Measurements from ENCODE around the gene ANXA5. TPM values are rescaled to one million over a fixed set of nuclear protein-coding genes. Genes with fewer than 3 reads are reported as not detected.
A peak's percentile ranks its signal among the peaks of the same experiment; 100 is the strongest.

ANXA5 gene
- total RNA-seq, 1 experiment from 2014 or later = 231 TPM

DNA sequence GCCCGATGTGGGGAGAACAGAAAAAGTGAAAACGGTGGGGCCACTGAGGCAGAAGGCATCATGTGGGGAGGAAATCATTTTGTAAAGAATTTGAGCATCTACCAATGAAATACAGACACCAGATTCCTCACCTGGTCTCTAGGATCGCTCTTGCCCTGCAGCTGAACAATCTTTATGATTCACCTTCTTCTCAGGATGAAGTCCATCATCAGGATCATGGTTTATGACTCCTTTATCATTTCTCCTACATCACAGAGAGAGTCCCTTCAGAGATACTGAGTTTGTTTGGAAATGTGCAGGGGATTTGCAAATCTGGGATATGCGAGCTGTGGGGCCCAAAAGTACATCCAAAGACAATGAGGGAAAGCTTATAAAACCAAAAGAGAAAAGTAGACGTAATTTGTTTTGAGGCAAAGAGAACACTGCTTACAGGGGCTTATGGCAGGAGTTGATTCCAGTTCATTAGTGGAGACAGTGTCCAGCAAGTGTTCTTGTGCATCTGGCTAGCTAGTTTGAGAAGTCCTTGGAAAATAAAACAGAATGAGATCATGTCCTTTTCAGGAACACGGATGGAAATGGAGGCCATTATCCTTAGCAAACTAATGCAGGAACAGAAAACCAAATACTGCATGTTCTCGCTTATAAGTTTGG is 15.3 kb upstream of the ANXA5 start:
- Histone ChIP-seq H3K18ac (ENCODE audit: insufficient read length, low read depth, low read length) (no peak overlapping the region), H4K91ac (ENCODE audit: insufficient read length, low read depth, low read length) (no peak overlapping the region), H4K5ac (ENCODE audit: insufficient read length, low read depth, low read length) (no peak overlapping the region), H3K9me3 (ENCODE audit: control insufficient read depth, low read depth, low read length) (no peaks in the 10 kb centered on the region), H4K8ac (replicated peaks; ENCODE audit: insufficient read length, low read depth, low read length) (no peak overlapping the region), H2BK12ac (ENCODE audit: insufficient read length, low read depth, low read length) (no peak overlapping the region), H3K23me2 (ENCODE audit: insufficient read length, low read depth, low read length, poor library complexity, severe bottlenecking) (no peaks in the 10 kb centered on the region), H2BK5ac (ENCODE audit: insufficient read length, low read length) (no peak overlapping the region), H2BK120ac (ENCODE audit: low read depth, low read length, poor library complexity, severe bottlenecking) (no peak overlapping the region), H3T11ph (ENCODE audit: low read length) (no peak overlapping the region), H3K79me2 (ENCODE audit: insufficient read depth, low read length) (no peaks in the 10 kb centered on the region), H3K4ac (ENCODE audit: low read depth, low read length) (no peak overlapping the region), H2BK15ac (ENCODE audit: low read depth, low read length) (no peak overlapping the region), H3K56ac (ENCODE audit: insufficient read length, low read depth, low read length) (no peak overlapping the region), H4K20me1 (ENCODE audit: control insufficient read depth, insufficient read depth, insufficient read length) (no peaks in the 10 kb centered on the region), H3K4me1 (ENCODE audit: insufficient read depth, low read length) (peaks cover 6% of the 10 kb centered on the region; the same call in 1 of the 2 replicates), H3K27me3 (ENCODE audit: insufficient read depth, low read length) (no peaks in the 10 kb centered on the region), H3K9ac (ENCODE audit: extremely low read depth, insufficient read length, low read length) (no peak overlapping the region), H3K23ac (ENCODE audit: insufficient read length, low read depth, low read length) (no peak overlapping the region), H2AFZ (ENCODE audit: low read length) (no peak overlapping the region), H3K27ac (ENCODE audit: insufficient read length, low read depth, low read length) (peak overlapping the region; percentile 65), H2BK20ac (ENCODE audit: low read depth, low read length, poor library complexity, severe bottlenecking) (no peak overlapping the region), H3K4me2 (ENCODE audit: insufficient read depth, insufficient read length, low read length) (peak overlapping the region; percentile 25), H2AK5ac (ENCODE audit: insufficient read length, low read length) (no peak overlapping the region), H3K79me1 (ENCODE audit: insufficient read depth, low read depth, low read length, poor library complexity, severe bottlenecking) (no peaks in the 10 kb centered on the region), H3K14ac (ENCODE audit: insufficient read depth, low read length) (no peak overlapping the region)
- H3K4me1 Mint-ChIP-seq = peaks cover 19 to 27% of the 10 kb centered on the region in 2 experiments
- H3K9me3 Mint-ChIP-seq = no peaks in the 10 kb centered on the region
- TF ChIP-seq, protein P1, sequence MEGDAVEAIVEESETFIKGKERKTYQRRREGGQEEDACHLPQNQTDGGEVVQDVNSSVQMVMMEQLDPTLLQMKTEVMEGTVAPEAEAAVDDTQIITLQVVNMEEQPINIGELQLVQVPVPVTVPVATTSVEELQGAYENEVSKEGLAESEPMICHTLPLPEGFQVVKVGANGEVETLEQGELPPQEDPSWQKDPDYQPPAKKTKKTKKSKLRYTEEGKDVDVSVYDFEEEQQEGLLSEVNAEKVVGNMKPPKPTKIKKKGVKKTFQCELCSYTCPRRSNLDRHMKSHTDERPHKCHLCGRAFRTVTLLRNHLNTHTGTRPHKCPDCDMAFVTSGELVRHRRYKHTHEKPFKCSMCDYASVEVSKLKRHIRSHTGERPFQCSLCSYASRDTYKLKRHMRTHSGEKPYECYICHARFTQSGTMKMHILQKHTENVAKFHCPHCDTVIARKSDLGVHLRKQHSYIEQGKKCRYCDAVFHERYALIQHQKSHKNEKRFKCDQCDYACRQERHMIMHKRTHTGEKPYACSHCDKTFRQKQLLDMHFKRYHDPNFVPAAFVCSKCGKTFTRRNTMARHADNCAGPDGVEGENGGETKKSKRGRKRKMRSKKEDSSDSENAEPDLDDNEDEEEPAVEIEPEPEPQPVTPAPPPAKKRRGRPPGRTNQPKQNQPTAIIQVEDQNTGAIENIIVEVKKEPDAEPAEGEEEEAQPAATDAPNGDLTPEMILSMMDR (conservative IDR thresholded peaks at IDR 0.05) = no peak
- WGBS (ENCODE audit: extremely low coverage, insufficient read length, low lambda C conversion rate) = no CpG with 5 or more reads among the region's 7 CpGs
- no peaks in the 10 kb centered on the region for H3K36me3 Mint-ChIP-seq (ENCODE audit: insufficient read depth in 1 of 3, low read depth in 3 of 3)
- peak overlapping the region; percentile 44 to 69 for H3K4me3 Mint-ChIP-seq
- peaks cover 2% of the 10 kb centered on the region for H3K27me3 Mint-ChIP-seq (ENCODE audit: low read depth)
- DNase-seq = no peak
- peak overlapping the region; percentile 66 to 94 (median 93); a peak in 6 of 7 replicates for H3K27ac Mint-ChIP-seq
